Ovary (tissue), 3 donors: Measurements from ENCODE around the gene NHSL2.

Experiments
- CTCF ChIP-seq, 3 donors: fragments of 450-650 bp in 2 of 3; fragments of 200-600 bp in 1 of 3; IDR thresholded peaks; one replicate each; pipeline versions ENCODE4 v1.5.1 to v1.8.0; 2016 to 2022; ENCODE audit warnings: antibody characterized with exemption in 3 of 3, mild to moderate bottlenecking in 1 of 3
- EP300 ChIP-seq: sonication (generic); formaldehyde crosslinking; IDR thresholded peaks from one replicate; pipeline ENCODE4 v1.6.1; 2017; ENCODE audit warnings: antibody characterized with exemption
- POLR2A ChIP-seq: fragments of 450-650 bp; IDR thresholded peaks from one replicate; pipeline ENCODE4 v1.6.1; 2017; ENCODE audit warnings: antibody characterized with exemption, mild to moderate bottlenecking, moderate library complexity
- donor health status: DM: no; HTN: no; CAD: no.

GRCh38 chrX:71974916-71975315 is 64.3 kb downstream of the NHSL2 start:
- TF ChIP-seq CTCF (IDR thresholded peaks at IDR 0.05) (no peak), EP300 (no peak), POLR2A (no peak)
